AG10803 (cell line): ENCODE data around the gene TRIM3.
"Not testable (repeated sequence)": the region's sequence is repeated elsewhere in the genome, so short reads cannot be mapped to it uniquely, and the experiment has no call there.

ENCODE experiments used
- DNase-seq: peaks from one replicate; pipeline ENCODE4 v3.0.0; 2010; ENCODE audit warnings: low read depth
- H3K4me3 ChIP-seq: 2 replicates; pipeline ENCODE4 v1.5.1; 2011; ENCODE audit warnings: mild to moderate bottlenecking, low read length, control low read depth
- CTCF ChIP-seq: conservative IDR thresholded peaks from 2 replicates; pipeline ENCODE4 v1.5.1; 2011; ENCODE audit warnings: mild to moderate bottlenecking, low read length, control low read depth, inconsistent platforms

TRIM3 gene

GRCh38 chr11:6473451-6474412 lies at the start of gene TRIM3:
Gene TRIM3 (minus strand): TSS chr11:6473941. CDS start chr11:6465695, 8,246 bp downstream.
- peak within 1 kb of the TSS; percentile 90 for H3K4me3 ChIP-seq
- peak; percentile 51 for TF ChIP-seq CTCF
- DNase-seq = peak; percentile 87

DNA sequence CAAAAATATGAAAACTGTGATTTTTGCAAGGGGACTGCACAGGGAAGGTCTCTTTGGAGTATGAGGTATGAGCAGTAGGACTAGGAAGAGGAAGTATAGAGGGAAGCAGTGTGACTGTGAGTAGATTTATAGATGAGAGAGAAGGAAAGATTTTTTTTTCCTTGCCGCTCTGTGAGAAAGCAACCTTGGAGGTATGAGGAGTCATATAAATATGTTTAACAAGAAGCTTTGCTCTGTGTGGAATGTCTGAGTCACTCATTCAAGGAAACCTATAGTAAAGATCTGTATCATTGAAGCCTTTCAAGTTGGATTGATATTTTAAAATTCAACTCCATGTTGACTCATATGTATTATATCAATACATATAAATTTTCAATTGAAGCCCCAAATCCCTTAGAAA lies 49.5 kb upstream of the TRIM3 start:
- TF ChIP-seq CTCF = no peak
- H3K4me3 ChIP-seq = no peak overlapping the region
- DNase-seq = peak; percentile 43

DNA sequence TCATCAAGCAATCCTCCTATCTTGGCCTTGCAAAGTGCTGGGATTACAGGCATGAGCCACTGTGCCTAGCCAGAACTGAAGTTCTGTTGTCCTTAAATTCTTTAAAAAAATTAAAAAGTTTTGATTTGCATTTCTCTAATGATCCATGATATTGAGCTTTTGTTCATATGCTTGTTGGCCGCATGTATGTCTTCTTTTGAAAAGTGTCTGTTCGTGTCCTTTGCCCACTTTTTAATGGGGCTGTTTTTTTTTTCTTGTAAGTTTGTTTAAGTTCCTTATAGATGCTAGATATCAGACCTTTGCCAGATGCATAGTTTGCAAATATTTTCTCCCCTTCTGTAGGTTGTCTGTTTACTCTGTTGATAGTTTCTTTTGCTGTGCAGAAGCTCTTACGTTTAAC lies 48.2 kb upstream of the TRIM3 start:
- H3K4me3 ChIP-seq, DNase-seq: not testable (repeated sequence)

GRCh38 chr11:6520265-6520664 lies 46.5 kb upstream of the TRIM3 start:
- no peak for DNase-seq
- H3K4me3 ChIP-seq = no peak overlapping the region
- TF ChIP-seq CTCF = no peak

GRCh38 chr11:6516865-6517264 lies 43.1 kb upstream of the TRIM3 start:
- H3K4me3 ChIP-seq = no peak overlapping the region
- no peak for DNase-seq
- TF ChIP-seq CTCF = no peak

DNA sequence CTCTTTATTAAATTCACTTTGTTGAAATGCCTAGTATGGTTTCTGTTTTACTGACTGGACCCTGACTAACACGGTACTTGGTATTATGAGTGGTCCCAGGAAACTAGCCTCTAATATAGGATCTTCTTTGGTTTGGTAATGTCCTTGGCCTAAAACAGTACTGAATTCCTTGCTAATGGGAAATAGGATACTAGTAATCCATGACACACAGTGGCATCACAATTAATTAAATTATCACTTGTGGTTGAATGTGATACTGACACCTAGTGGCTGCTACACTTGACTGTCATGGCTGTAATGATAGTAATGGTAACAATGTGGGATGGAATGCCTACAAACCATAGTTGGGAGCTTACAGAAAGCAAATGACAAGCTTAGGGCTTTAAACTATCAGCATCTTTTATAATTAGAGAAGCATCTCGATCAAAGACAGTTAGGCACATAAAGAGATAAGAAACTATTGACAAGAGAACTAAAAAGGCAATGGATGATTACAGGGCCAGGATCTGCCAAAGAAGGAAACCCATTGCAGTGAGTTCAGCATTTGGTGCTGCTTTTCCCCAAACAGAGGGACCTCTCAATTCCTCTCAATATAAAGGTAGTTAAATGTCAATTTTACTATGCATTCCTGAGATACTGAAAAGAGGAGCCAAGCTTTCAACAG lies 32.0 kb upstream of the TRIM3 start:
- TF ChIP-seq CTCF = peak; percentile 79
- no peak overlapping the region for H3K4me3 ChIP-seq
- DNase-seq = peak; percentile 77

DNA sequence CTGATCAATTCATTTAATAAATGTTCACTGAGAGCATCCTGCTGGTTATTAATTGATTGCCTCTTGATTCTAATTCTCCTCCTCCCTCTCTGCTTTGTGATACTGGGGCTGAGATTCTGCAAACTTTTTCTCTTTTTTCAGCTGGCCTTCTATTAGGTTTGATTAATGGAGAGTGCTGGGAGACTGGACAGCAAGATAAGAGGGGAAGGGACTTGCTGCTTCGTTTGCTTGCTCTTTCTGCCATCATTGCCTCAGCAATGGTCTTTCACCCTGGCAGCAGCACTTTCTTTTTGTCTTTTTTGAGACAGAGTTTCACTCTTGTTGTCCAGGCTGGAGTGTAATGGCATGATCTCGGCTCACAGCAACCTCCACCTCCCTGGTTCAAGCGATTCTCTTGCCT lies 30.4 kb upstream of the TRIM3 start:
- no peak overlapping the region for H3K4me3 ChIP-seq
- no peak for DNase-seq
- TF ChIP-seq CTCF = no peak
